Measurements from ENCODE around the gene KRT80.

KRT80 gene

GRCh38 chr12:52228931-52229330, 37.1 kb upstream of the KRT80 start:
- no peak for DNase-seq

GRCh38 chr12:52228366-52228765, 36.6 kb upstream of the KRT80 start:
- no peak for DNase-seq

GRCh38 chr12:52227606-52228166, 35.9 kb upstream of the KRT80 start:
- no peak for DNase-seq

GRCh38 chr12:52226446-52226845, 34.6 kb upstream of the KRT80 start:
- no peak for DNase-seq

GRCh38 chr12:52225752-52226151, 33.9 kb upstream of the KRT80 start:
- no peak for DNase-seq

- no peak for DNase-seq
These were observed 32.3 kb upstream of the KRT80 start for GRCh38 chr12:52224151-52224550.

- no peak for DNase-seq
These were observed 31.7 kb upstream of the KRT80 start for GRCh38 chr12:52223406-52224039.

GRCh38 chr12:52222692-52223091, 30.9 kb upstream of the KRT80 start:
- no peak for DNase-seq

- no peak for DNase-seq
These were observed 30.2 kb upstream of the KRT80 start for GRCh38 chr12:52221912-52222457.

GRCh38 chr12:52221070-52221781, 29.4 kb upstream of the KRT80 start:
- no peak for DNase-seq

- no peak for DNase-seq
These were observed 28.7 kb upstream of the KRT80 start for GRCh38 chr12:52220477-52220876.

- no peak for DNase-seq
These were observed 26.2 kb upstream of the KRT80 start for GRCh38 chr12:52218001-52218400.

GRCh38 chr12:52217223-52217622, 25.4 kb upstream of the KRT80 start:
- DNase-seq, result no peak

- DNase-seq, result no peak
These were observed 25.0 kb upstream of the KRT80 start for GRCh38 chr12:52216807-52217206.

GRCh38 chr12:52216100-52216499, 24.3 kb upstream of the KRT80 start:
- no peak for DNase-seq

- no peak for DNase-seq
These were observed 23.8 kb upstream of the KRT80 start for GRCh38 chr12:52215587-52216031.

GRCh38 chr12:52214421-52214802, 22.6 kb upstream of the KRT80 start:
- no peak for DNase-seq

GRCh38 chr12:52213564-52214420, 22.0 kb upstream of the KRT80 start:
- no peak for DNase-seq

- DNase-seq, result no peak
These were observed 21.1 kb upstream of the KRT80 start for GRCh38 chr12:52212701-52213563.

GRCh38 chr12:52211716-52212585, 20.1 kb upstream of the KRT80 start:
- DNase-seq, result no peak

Measured in NCI-H1436 treated with DMSO at 0.1 percent for 48 hours (cell line).